Right renal pelvis (tissue), 4 donors: ENCODE data around the gene MAP2K5. TPM values are rescaled to one million over a fixed set of nuclear protein-coding genes. Genes with fewer than 3 reads are reported as not detected.

Source experiments
- DNase-seq, 4 donors: peaks; one replicate each; pipeline ENCODE4 v3.0.0-alpha.2; 2013; ENCODE audit warnings: low read depth in 4 of 4, low spot score in 3 of 4, missing footprints in 1 of 4
- polyA plus RNA-seq, 4 donors: library from polyadenylated mRNA; unstranded; fragments of 120-200 nt; gene quantifications; one replicate each; pipeline ENCODE4 v1.2.1, GENCODE V29; 2013; ENCODE audit not compliant: insufficient read length in 4 of 4

The MAP2K5 gene
- polyA plus RNA-seq, 4 donors, result 19.0 to 23.9 (median 22.1) TPM

DNA sequence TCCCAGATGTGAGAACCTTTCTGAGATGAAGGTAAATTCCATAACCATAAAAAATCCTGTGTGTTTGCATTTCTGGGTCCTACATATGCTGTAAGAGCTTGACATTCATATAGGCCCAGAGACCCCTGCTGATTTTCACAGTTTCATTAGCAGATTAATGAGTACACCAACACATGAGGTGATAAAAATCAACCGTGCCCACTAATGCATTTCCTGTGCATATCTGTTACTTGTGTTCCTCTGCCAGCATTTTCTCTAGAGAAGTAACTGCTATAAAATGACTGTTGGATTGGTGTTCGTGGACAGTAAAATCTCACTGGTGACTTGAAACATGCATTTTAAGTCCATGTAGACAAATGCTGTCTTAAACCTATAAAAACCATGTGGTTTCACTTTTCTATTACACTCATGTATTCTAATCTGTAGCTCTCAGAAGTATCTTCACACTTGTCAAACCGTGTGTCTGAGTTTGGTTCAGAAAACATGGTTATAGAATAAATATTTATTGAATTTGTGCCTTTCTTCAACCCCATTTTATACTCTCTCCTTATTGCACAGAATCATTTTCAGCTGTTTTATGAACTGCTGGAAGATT, 14.6 kb downstream of the MAP2K5 start:
- no peak for DNase-seq

- no peak for DNase-seq
Measured at GRCh38 chr15:67558502-67558901, 16.0 kb downstream of the MAP2K5 start.

DNA sequence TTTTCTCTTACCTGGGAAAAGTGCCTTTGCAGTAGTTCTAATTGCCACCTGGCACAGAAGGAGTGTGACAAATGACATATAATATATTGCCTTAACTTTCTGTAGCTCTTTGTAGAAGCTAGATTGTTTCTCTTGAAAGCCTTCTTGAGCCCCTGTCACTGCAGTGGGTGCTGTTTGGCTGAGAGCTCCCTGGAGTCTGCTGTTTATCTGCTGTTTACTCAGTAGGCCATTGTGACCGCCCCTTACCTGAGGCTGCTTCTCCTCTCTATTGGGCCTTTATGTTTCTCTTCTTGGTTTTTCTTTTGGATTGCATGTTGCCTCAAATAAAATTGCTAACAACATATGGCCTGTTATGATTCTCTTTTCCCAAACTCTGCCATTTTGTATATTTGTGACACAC, 16.7 kb downstream of the MAP2K5 start:
- DNase-seq, result no peak

GRCh38 chr15:67559576-67559975, 17.1 kb downstream of the MAP2K5 start:
- no peak for DNase-seq

GRCh38 chr15:67560320-67560719, 17.8 kb downstream of the MAP2K5 start:
- DNase-seq, result no peak

- DNase-seq, result no peak
Measured at GRCh38 chr15:67563092-67563491, 20.6 kb downstream of the MAP2K5 start.

GRCh38 chr15:67564021-67564967, 21.8 kb downstream of the MAP2K5 start:
- DNase-seq, result no peak

GRCh38 chr15:67564968-67565345, 22.5 kb downstream of the MAP2K5 start:
- no peak for DNase-seq

GRCh38 chr15:67569668-67570067, 27.2 kb downstream of the MAP2K5 start:
- no peak for DNase-seq

- no peak for DNase-seq
Measured at GRCh38 chr15:67570875-67571647, 28.6 kb downstream of the MAP2K5 start.

GRCh38 chr15:67571648-67572415, 29.3 kb downstream of the MAP2K5 start:
- DNase-seq, result no peak

- DNase-seq, result no peak
Measured at GRCh38 chr15:67573194-67573593, 30.7 kb downstream of the MAP2K5 start.

DNA sequence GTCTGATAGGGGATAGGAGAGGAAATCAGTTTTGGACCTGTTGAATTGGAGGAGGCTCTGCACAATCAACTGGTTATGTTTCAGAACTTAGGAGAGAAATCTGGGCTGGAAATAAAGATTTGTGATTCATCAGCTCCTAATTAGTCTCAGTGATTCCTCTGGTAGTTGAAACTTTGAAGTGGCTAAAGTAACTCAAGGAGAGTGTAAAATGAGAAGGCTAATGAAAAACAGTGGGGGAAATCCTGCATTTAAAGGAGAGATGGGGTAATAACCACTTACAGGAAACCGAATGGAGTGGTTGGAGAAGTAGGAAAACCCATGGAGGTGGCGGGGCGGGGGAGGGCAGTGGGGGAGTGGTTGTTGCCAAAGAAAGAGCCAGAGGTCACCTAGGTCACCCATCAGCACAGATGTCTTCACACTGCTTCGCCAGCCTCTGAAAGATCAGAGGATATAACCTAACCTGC, 32.6 kb downstream of the MAP2K5 start:
- DNase-seq, result no peak

DNA sequence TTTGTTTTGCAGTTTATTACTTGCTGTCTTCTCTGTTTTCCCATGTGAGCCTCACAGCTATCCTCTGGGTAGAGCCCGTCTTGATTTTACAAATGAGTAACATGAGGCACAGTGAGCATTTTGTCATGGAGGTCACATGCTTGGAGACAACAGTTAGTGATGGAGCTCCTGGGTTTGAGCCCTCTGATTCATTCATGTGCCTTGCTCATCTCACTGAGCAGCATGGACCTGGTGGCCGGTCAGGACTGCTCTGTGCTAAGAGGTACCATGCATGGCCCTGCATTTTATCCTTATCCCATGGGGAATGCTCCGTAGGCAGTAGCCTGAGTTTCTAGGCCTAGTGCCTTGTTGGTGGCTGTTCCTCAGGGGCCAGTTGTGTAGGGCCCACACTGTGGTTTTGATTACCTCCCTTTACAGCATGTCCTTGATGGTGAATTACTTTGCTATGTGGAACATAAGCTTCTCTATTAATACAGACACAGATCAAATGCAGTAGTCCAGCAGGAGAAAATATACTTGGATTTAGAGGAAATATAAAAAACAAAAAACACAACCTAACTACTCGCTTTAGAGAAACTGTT, 35.6 kb downstream of the MAP2K5 start:
- no peak for DNase-seq

DNA sequence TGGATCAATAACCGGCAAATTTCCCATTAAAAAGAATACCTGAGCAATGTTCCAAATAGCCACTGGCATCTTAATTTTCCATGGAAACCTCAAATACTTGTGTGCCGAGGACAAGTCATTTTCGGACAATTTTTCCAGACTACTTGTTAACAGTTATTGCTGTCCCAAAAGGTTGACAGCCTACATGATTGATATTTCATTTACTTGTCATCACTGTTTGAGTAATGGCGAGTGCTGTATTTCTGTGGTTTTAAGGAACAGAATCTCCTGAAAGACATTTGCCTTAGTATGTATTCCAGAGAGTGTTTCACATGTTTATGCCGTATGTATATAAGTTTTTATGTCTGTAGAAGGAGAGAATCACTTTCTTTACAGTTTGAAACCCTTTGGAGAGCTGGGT, 36.7 kb downstream of the MAP2K5 start:
- DNase-seq, result no peak

- no peak for DNase-seq
Measured at GRCh38 chr15:67579967-67580366, 37.5 kb downstream of the MAP2K5 start.

DNA sequence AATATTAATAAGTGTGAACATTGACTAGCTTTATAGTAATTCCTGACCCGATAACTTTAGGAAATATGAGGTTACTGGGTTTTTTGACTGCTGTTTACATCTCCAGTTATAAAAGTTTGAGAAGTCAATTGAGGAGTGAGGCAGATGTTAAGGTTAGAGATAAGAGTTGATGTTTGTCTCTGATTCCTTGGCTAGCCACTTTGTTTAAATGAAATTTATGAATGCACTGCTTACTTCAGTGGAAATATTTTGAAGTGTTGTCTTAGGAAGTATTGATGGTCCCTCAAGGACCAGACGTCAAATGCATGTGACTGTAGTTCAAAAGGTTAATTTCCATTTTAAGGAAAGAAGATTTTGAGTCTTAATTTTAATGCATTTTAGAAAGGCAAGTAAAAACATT, 41.7 kb downstream of the MAP2K5 start:
- peak in 1 of 4 donors; percentile 23 for DNase-seq

- DNase-seq, result no peak
Measured at GRCh38 chr15:67585681-67586080, 43.2 kb downstream of the MAP2K5 start.

- DNase-seq, result no peak
Measured at GRCh38 chr15:67587331-67587730, 44.8 kb downstream of the MAP2K5 start.

- no peak for DNase-seq
Measured at GRCh38 chr15:67587754-67588153, 45.3 kb downstream of the MAP2K5 start.
